Neutrophil (primary cell): Measurements from ENCODE around the gene PDE8B.

Experiments used
- H3K27ac ChIP-seq: fragments of 200-600 bp; sonication (generic); 2 replicates; pipeline ENCODE4 v1.5.1; 2016; ENCODE audit warnings: mild to moderate bottlenecking, moderate library complexity
- H3K27me3 ChIP-seq: fragments of 200-600 bp; sonication (generic); 2 replicates; pipeline ENCODE4 v1.6.0; 2016; ENCODE audit warnings: mild to moderate bottlenecking
- H3K36me3 ChIP-seq: fragments of 200-600 bp; sonication (generic); 2 replicates; pipeline ENCODE4 v1.5.1; 2017
- H3K4me1 ChIP-seq, 2 experiments: fragments of 200-600 bp in 1 of 2; sonication (generic) in 1 of 2; 1 replicate in 1 of 2; 2 replicates in 1 of 2; pipeline versions ENCODE4 v1.5.1 to v1.6.1; 2013 to 2016; ENCODE audit warnings: low read depth in 1 of 2, low read length in 1 of 2, mild to moderate bottlenecking in 1 of 2, moderate library complexity in 1 of 2; ENCODE audit not compliant: control insufficient read depth in 1 of 2, insufficient read depth in 1 of 2
- H3K4me3 ChIP-seq, 2 experiments: fragments of 200-600 bp in 1 of 2; sonication (generic) in 1 of 2; 1 replicate in 1 of 2; 2 replicates in 1 of 2; pipeline ENCODE4 v1.5.1; 2013 to 2016; ENCODE audit warnings: low read depth in 1 of 2, low read length in 1 of 2, mild to moderate bottlenecking in 1 of 2, moderate library complexity in 1 of 2
- H3K9me3 ChIP-seq: fragments of 200-600 bp; sonication (generic); 2 replicates; pipeline ENCODE4 v1.5.1; 2016
- TF ChIP-seq, protein P1 (sequence below): fragments of 200-600 bp; sonication (generic); IDR thresholded peaks from 2 replicates; pipeline ENCODE4 v1.5.1; 2016; ENCODE audit warnings: antibody characterized with exemption

The PDE8B gene

DNA sequence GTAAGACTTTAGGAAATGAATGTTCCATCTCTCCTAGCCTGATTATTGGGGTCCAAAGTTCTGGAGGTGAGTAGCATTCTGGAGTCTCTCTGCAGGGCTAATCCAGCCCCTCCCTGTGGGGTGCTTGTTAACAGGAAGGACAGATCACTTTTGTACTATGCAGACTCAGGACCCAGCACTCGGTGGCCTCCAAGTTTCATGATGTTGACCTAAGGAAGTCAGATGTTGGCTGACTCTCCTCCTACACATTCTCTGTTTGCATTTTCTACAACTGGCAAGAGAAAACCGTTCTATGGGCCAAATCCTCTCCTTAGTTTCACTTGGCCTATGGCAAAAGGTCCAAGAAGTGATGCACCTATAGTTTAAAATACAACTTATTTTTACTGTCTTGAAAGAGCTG is 5.5 kb upstream of the PDE8B start:
- Histone ChIP-seq H3K4me3 (no peak overlapping the region), H3K27ac (no peak overlapping the region), H3K4me1 (peaks cover 0 to 1% of the 10 kb centered on the region in 2 experiments), H3K27me3 (peaks cover 40% of the 10 kb centered on the region), H3K9me3 (no peaks in the 10 kb centered on the region), H3K36me3 (no peaks in the 10 kb centered on the region)
- TF ChIP-seq, protein P1, sequence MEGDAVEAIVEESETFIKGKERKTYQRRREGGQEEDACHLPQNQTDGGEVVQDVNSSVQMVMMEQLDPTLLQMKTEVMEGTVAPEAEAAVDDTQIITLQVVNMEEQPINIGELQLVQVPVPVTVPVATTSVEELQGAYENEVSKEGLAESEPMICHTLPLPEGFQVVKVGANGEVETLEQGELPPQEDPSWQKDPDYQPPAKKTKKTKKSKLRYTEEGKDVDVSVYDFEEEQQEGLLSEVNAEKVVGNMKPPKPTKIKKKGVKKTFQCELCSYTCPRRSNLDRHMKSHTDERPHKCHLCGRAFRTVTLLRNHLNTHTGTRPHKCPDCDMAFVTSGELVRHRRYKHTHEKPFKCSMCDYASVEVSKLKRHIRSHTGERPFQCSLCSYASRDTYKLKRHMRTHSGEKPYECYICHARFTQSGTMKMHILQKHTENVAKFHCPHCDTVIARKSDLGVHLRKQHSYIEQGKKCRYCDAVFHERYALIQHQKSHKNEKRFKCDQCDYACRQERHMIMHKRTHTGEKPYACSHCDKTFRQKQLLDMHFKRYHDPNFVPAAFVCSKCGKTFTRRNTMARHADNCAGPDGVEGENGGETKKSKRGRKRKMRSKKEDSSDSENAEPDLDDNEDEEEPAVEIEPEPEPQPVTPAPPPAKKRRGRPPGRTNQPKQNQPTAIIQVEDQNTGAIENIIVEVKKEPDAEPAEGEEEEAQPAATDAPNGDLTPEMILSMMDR = no peak

DNA sequence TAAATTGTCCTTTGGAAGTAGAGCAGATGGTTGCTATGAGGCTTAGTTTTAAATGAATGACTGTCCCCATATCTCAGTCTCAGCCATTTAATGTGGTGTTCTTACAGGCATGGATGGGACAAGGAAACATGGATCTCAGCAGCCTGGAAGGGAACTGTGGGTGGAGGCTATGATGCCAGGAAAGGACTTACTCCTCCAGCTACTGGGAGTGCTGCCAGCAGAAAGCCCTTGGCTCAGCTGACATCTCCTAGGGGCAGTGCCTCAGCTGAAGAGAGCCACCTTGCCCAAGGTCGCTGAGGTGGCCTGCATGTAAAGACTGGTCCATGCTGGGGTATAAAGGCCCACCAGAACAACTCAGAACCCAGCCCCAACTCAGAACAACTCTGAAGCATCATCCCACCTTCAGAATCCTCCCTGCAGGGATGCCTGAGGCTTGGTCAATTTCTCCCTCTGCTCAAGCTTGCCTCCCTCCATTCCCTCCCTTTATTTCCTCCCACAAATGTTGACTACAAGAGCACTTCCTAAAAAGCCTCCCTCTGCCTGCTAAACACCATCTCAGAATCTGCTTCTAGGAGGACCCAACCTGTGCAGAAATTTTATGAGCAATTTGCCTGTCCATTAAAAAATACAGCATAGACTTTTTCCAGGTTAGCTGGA is 1.8 kb upstream of the PDE8B start:
- TF ChIP-seq, protein P1 = no peak
- Histone ChIP-seq H3K4me1 (peaks cover 8 to 13% of the 10 kb centered on the region in 2 experiments), H3K4me3 (no peak overlapping the region), H3K27me3 (peaks cover 77% of the 10 kb centered on the region), H3K27ac (no peak overlapping the region), H3K36me3 (no peaks in the 10 kb centered on the region), H3K9me3 (no peaks in the 10 kb centered on the region)

DNA sequence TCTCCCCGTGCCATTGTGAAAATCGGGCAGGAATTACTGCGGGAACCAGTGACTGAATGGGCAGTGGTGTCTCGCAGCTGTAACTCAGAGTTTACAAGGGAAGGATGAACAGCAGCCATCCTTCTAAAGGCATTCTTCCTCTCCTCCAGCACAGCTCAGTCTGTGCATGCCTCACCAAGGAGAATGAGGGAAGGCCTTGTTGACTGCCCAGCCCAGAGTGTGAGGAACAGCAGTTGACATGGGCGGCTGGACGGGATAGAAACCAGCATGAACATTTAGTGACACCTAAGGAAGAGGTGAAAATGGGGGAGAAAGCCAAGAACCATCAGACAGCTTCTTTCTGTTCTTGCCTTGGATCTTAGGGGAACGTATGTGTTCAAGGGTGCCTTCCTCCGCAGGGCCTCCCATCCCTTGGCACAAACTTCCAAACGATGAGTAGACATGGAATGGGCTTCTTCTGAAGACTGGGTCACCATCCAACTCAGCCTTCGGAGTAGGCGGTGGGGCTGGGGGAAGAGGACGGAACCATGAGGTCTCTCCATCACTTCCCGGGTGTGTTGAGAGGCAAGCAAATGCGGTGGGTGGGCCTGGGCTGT is 887 bp upstream of the PDE8B start:
- H3K4me1 ChIP-seq = peaks cover 8 to 13% of the 10 kb centered on the region in 2 experiments
- peaks cover 86% of the 10 kb centered on the region for H3K27me3 ChIP-seq
- no peak overlapping the region for H3K27ac ChIP-seq
- no peaks in the 10 kb centered on the region for H3K36me3 ChIP-seq
- H3K9me3 ChIP-seq = no peaks in the 10 kb centered on the region
- no peak overlapping the region for H3K4me3 ChIP-seq
- TF ChIP-seq, protein P1 = no peak

DNA sequence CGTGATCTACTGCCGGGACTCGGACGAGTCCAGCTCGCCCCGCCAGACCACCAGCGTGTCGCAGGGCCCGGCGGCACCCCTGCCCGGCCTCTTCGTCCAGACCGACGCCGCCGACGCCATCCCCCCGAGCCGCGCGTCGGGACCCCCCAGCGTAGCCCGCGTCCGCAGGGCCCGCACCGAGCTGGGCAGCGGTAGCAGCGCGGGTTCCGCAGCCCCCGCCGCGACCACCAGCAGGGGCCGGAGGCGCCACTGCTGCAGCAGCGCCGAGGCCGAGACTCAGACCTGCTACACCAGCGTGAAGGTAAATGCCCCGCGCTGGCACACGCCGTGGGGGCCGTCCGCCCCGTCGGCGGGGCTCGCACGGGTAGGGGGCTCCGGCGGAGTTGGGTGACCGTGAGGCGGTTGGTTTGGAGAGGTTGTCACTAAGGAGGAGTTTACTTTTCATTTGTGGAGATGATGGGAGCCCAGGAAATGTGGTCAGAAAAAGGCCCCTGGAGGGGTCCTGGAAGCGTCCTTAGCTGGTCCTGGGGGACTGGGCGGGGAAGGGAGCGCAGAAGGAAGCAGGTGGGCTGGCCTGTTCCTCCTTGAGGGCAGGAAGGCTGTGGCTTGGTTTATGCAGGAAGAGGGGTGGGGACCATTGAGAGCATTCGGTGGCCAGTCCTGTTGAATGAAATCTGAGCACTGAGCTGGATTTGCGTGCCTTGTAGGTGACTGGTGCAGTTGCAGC is 647 bp downstream of the PDE8B start:
- Histone ChIP-seq H3K27me3 (peaks cover 87% of the 10 kb centered on the region), H3K27ac (no peak overlapping the region)

DNA sequence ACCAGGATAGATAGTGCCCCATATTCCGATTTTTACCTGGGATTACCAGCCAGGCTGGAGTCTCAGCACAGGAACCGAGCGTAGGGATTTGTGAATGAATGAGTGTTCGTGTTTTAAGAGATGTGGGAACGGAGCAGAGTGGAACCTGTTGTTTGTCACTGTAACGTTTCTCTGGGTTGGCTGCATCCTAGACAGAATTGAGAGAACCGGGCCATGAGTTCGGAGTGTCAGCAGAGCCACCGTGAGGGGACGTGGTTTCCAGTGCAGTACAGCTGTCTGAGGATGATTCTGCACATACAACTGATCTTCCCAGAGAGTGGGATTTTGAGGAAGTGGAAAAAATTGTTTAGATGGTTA is 1.2 kb downstream of the PDE8B start:
- Histone ChIP-seq H3K4me1 (peaks cover 8 to 13% of the 10 kb centered on the region in 2 experiments), H3K27me3 (peaks cover 82% of the 10 kb centered on the region), H3K36me3 (no peaks in the 10 kb centered on the region), H3K9me3 (no peaks in the 10 kb centered on the region), H3K4me3 (peak overlapping the region in 1 of 2 experiments; percentile 45), H3K27ac (no peak overlapping the region)
- TF ChIP-seq, protein P1 = no peak

More for the DNA sequence above, 647 bp downstream of the PDE8B start:
- Histone ChIP-seq H3K4me1 (peaks cover 8 to 13% of the 10 kb centered on the region in 2 experiments), H3K4me3 (peak overlapping the region; percentile 41 to 45), H3K9me3 (no peaks in the 10 kb centered on the region), H3K36me3 (no peaks in the 10 kb centered on the region)
- TF ChIP-seq, protein P1 = no peak
